Stimulated activated CD8-positive, alpha-beta memory T cell treated with anti-CD3 and anti-CD28 coated beads, Interleukin-2, amount 100 ng/mL, for 48 hours (primary cell): ENCODE data around the gene MED12L.

Experiments
- DNase-seq, 2 donors: peaks; one replicate each; pipeline ENCODE4 v3.0.0-alpha.2; 2020; ENCODE audit warnings: low read depth in 2 of 2

Gene MED12L

GRCh38 chr3:151296226-151296625 is 210.8 kb downstream of the MED12L start:
- DNase-seq: no peak

- no peak for DNase-seq
Measured at GRCh38 chr3:151297429-151297828, 212.0 kb downstream of the MED12L start.

- DNase-seq: no peak
Measured at GRCh38 chr3:151299006-151299405, 213.5 kb downstream of the MED12L start.

DNA sequence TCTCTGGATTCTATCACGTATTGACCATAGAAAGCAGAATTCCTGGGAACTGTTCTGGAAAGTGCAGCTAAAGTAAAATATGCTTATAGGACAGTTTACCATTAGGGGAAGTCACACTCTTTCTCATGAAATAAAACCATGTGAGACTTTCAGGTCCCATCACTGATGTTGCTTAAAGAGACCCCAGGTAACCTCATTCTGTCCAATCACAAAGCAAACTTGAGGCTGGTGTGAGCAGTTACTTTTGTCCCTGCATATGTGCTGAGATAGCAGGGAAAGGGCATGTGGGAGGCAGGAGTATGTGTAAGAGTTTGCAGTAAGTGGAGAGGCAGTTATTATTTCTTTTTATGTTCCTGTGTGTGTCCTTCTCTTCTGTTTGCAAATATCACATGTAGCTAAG is 215.1 kb downstream of the MED12L start:
- DNase-seq: no peak

DNA sequence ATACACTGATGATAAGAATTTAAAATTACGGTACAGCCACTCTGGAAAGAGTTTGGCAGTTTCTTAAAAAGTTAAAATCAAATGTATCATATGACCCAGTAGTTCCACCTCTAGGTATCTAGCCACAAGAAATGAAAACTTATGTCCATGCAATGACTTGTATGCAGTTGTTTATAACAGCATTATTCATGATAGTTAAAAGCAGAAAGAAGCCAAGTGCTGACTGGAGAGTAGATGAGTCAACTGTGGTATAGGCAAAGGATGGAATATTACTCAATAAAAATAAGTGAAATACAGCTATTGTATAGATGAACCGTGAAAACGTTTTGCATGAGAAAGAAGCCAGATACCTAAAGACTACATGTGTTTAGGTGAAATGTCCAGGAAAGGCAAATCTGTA is 216.3 kb downstream of the MED12L start:
- DNase-seq: no peak

DNA sequence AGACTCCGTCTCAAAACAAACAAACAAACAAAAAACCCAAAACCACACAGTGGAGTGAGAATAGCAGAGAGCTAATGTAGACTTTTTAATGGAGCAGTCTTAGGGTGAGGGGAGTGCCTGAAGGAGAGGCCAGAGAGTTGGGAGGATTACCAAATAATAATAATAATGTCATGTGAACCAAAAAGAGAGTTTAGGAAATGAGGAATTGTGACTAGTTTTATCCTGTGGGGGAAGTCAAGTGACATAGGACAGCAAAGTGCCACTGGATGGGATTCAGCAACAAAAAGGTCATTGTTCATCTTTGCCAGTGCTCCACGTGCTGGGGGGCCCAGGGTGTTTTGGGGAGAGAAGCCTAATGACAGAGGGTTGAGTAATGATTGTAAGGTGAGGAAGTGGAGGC is 218.3 kb downstream of the MED12L start:
- no peak for DNase-seq

DNA sequence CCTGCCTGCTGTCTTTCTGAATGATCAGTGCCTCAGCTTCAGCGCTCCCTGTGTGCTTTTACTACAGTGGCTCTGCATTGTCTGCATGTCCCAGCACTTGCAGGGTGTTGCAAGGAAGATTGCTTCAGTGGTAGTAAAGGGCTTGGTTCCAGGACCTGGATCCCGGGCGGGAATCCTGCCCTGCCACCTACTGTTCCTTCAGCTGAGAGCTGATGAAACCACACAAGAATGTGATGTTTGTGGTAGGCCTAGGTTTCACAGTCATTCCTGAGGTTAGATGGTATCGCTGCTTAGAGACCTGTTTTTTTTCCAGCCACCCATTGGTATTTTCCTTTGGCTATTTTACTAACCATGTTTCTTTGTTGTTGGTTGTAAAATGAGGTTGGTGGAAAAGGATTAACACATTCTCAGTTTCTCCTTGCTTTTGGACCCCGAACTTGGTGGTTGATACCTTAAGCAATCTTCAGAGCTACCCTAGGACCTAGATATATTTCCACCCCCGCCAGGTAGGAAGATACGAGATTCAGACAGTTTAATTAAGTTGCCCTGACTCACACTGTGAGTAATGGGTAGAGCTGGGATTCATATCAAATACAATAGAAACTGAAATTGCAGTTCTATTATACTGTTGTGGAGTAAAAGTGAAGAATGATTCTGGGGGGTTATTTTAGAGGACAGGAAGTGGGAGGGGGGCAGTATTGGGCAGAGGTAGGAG is 219.8 kb downstream of the MED12L start:
- no peak for DNase-seq

DNA sequence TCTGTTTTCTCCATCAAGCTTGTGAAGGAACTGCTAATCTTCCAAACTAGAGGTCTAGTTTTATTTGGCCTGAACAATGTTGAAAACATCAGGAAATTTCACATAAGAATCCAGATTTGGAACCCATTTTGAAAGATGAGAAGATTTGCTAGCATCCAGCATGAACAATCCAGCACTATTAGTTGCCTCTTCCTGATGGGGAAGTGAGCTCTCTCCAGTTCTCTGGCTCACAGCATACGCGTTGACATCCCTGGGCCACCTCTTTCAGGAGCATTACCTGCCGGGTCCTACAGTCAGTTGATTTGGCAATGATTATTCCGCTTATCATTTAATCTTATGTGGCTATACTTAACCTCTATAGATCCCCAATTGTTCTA is 220.3 kb downstream of the MED12L start:
- DNase-seq: no peak

GRCh38 chr3:151306168-151306810 is 220.8 kb downstream of the MED12L start:
- no peak for DNase-seq

GRCh38 chr3:151307131-151307530 is 221.7 kb downstream of the MED12L start:
- no peak for DNase-seq

DNA sequence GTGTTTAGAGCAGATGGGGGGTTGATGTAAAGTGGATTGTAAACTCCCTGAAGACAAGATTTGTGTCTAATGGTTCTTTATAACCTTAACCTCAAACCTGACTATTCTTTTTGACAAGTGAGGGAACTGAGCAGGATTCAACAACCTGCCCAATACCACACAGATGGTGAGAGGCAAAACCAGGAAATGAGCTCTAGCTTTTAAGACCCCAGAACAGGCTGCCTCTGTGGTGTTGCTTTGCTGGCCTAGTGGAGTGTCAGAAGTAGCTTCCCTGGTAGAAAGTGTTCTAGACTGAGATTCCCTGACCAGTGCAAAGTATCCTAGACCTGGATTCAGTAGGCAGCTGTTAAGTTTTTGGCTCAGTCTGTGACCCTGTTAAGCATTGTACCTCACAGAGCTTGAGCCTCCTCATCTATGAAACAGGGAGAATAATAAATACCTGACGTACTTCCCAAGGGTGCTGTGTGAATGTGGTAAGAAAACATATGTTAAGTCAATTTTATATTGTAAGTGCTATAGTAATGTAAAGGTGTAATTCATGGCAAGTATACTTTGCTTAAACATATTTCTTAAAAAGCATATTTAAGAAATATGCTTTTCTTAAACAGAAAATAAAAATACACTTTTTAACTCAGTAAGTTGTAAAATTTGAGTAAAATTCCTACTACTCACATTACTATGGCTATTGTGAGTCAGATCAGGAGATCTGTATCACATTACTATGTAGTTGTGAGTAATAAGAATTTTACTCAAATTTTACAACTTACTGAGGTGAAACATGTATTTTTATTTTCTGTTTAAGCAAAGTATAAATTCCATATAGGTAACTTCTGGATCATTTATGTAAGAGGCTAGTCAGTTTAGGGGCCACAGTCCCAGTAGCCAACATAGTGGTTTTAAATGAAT is 222.4 kb downstream of the MED12L start:
- DNase-seq: no peak

DNA sequence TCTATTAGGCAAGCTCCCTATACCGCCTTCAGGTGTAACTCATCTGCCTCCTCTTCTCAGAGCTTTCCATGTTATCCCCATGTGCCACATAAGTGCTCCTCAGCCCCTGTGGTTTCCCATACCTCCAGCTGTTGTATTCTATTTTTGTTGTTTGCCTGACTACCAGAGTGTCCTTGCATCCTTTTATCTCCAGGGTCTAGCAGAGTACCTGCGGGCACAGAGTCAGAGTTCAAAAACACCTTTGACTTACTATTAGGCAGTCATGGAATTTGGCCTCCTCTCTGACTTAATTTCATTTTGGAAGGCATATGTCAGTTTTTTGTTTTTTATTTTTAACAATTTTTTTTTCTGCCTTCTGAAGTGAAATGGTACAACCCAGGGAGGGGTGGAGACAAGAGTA is 224.1 kb downstream of the MED12L start:
- no peak for DNase-seq

DNA sequence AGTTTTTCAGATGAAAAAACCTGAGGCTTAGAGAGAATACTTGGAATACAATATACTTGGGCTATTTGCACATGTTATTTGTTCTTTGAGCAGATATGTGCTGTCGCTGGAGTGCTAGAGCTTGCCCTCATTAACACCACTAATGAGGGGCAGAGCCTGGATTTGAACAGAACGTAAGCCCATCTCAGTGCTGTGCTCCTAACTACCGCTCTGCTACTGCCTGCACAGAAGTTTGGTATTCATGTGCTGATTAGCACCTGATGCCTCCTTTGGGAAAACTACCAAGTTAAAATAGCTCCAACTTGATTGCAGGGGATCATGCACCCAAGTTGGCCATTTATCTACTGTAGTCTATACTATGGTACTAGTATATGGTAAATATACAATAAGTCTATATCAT is 227.5 kb downstream of the MED12L start:
- DNase-seq: no peak

DNA sequence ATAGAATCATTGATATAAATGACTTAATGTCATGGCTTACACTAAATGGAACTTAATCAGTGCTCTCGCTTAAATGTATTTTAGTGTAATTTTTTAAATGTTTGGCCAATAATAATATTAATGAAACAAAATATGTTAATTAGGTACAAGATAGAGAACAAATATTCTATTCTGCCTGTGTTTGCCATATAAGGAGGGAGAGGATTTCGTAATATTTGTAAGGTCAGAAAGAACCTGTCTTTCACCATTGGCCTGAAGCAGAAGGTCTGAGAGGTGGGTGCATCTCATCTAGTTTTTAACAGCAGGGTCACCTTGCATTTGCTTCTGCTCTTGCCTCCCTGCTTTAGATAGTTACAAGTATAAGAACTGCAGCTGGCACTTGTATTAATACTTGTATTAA is 228.7 kb downstream of the MED12L start:
- no peak for DNase-seq

DNA sequence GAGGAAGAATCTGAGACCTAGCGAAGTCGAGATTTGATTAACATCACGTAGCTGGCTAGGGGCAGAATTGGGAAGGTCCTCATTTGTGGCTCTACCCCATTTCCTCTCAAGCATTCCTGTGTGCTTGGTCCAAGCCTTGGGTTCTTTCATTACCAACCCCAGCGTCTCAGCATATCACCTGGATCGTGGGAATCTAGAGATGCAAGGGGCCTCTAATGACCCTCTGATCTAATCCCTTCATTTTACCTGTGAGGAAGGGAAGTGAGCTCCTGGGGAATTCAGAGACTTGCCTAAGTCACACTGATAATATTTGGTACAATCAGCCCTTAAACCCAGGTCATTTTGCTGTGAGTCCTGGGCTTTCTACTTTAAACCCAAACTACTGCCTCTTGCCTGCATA is 229.1 kb downstream of the MED12L start:
- no peak for DNase-seq

DNA sequence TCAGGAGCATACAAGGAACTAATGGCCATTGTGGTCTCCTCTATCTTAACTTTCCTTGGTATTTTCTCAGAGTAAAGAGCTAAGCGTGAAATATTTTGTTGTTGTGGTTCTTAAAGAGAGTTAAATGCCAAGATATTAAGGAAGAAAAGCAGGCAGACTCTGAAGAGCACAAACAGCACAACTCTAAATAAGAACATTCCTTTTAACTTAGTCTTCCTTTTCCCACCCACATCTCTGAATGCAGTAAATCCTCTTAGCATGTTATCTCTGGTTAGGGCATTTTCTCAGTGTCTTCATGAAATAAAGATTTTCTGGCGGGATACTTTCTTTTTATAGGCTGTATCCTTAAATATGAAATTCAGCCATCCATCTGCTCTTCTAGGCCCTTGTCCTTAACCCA is 229.7 kb downstream of the MED12L start:
- DNase-seq: no peak

DNA sequence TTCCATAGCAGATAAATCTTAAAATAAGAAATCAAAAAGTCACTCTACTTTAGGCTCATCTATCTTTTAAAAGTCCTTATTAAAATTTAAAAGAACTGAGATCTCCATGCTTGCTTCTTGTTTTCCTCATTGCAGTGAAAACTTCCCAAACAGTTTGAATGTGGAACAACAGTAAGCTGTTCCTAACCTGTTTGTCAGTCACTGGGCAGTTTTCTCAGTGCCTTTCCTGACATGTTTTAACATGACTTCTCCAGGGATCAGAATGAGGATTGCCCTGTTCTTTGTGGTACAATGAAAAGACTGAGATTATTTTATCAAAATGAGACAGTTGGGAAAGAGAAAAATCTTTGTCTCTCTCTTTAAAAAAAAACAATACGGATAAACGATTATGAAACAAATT is 230.4 kb downstream of the MED12L start:
- DNase-seq: no peak

DNA sequence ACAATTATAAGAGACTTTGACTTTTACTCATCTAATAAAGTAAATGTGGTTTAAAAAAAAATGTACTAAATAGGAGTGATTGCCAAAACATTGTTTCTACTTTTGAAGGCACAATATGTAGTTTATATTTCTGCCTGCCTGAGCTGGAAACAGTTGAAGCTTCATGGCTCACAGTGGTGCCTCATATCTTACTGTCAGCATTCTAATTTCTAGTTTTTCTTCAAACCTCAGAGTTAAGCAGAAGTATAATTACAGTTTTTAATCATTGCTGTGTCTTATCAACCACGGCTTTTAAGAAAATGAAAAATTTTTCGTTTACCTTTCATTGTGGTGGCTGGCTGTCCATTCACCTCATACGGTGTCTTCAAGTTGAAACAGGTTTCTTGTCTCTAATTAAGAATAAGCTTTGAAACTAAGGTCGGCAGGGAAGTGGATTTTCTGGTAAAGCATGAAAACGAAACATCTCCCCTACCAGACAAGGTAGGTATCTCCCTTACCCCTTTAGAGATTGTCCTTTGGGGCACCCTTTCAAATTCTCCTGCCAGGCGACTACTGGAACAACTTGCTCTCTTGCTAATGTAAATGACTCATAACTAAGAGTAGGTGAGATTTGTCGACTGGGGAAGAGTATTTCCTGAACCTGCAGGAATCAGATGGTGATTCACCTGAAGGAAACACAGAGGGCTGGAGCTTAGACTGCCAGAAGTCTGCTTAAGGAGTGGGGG is 231.0 kb downstream of the MED12L start, which contains the start of gene GPR87:
Gene GPR87, minus strand, starts transcription at position 554 of the 725 bp plus-strand sequence. CDS start 16,720 bp downstream, outside the sequence.
- no peak for DNase-seq

- DNase-seq: no peak
Measured at GRCh38 chr3:151318313-151318712, 232.8 kb downstream of the MED12L start.

DNA sequence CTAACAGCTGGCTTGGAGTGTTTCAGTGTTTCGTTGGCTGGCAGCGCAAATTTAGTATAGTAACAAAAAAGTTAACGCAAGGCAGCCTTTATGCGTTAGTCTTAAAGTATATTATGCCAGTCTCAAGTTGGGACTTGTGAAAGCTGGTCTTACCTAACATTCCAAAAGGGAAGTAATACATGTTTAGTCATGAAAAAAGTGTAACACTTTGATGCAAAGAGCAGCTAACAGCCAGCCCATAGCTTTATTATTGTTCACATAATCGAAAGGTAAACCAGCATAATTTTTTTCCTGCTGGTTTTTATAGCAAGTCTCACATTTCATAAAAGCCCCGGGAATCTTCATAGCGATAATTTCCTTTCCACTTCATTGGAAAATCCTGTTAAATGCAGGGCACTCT is 233.5 kb downstream of the MED12L start:
- DNase-seq: no peak

GRCh38 chr3:151319628-151320027 is 234.2 kb downstream of the MED12L start:
- DNase-seq: no peak

DNA sequence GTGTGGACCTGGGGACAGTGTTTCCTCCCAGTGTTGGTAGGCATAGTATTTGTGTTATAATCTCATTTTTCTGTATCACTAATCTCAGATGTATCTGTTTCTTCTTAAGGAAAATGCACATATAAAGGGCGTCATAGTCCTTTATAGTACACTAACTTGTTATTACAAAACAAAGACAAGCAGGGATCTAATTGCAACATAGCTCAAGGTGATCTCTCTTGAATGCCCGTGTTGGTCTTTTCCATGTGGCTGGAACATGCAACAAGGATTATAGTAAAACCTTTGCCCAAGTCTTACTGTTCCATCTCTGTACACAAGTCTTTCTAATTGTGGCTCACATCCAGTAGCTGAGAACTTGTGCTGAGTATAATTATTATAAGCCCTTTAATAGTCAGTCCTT is 234.7 kb downstream of the MED12L start:
- DNase-seq: no peak
